Psoas muscle (tissue), 8 donors: ENCODE measurements around the gene COQ8A. TPM values are rescaled to one million over a fixed set of nuclear protein-coding genes. Genes with fewer than 3 reads are reported as not detected.

Source experiments
- ATAC-seq, 4 donors: fragments of 200-7000 bp; cut with Tn5 transposase; one replicate each; pipeline ENCODE4 v1.9.1; 2020; ENCODE audit warnings: moderate library complexity in 3 of 4, mild to moderate bottlenecking in 2 of 4
- DNase-seq, 2 donors: peaks; one replicate each; pipeline ENCODE4 v3.0.0-alpha.2; 2020
- H3K27ac ChIP-seq: fragments of 200-600 bp; one replicate; pipeline ENCODE4 v1.8.0; 2022
- H3K27me3 ChIP-seq, 3 donors: fragments of 200-600 bp in 1 of 3; one replicate each; pipeline versions ENCODE4 v1.6.1 to v1.8.0; 2013 to 2022; ENCODE audit warnings: low read length in 2 of 3, mild to moderate bottlenecking in 2 of 3, moderate library complexity in 1 of 3; ENCODE audit not compliant: insufficient read depth in 3 of 3
- H3K36me3 ChIP-seq, 2 donors: fragments of 200-600 bp in 1 of 2; one replicate each; pipeline versions ENCODE4 v1.6.1 to v1.8.0; 2013 to 2022; ENCODE audit warnings: low read depth in 1 of 2, mild to moderate bottlenecking in 1 of 2, moderate library complexity in 1 of 2; ENCODE audit not compliant: insufficient read depth in 1 of 2
- H3K4me1 ChIP-seq: fragments of 200-600 bp; one replicate; pipeline ENCODE4 v1.8.0; 2022
- H3K4me3 ChIP-seq: fragments of 200-600 bp; one replicate; pipeline ENCODE4 v1.8.0; 2022; ENCODE audit warnings: mild to moderate bottlenecking
- H3K9me3 ChIP-seq: fragments of 200-600 bp; one replicate; pipeline ENCODE4 v1.8.0; 2022
- WGBS, 3 donors: extraction: QIAGEN DNeasy Blood & Tissue Kit; methylation state at CpG; one replicate each; pipeline versions ENCODE4 v1.1.6 to v1.1.7; 2013; 5-methylcytosine and 5-hydroxymethylcytosine counted together
- intact Hi-C, 2 donors: fragments of 100-400 bp; cut with DNase I; formaldehyde crosslinking; loops; one replicate each; pipeline versions ENCODE4 v1.11.0 to v1.14.2; 2022
- polyA plus RNA-seq, 3 donors: library from polyadenylated mRNA; stranded (reverse); fragments of 200-250 nt; gene quantifications; one replicate each; pipeline ENCODE4 v1.2.3, GENCODE V29; 2013
- total RNA-seq, 4 donors: library from RNA; stranded (reverse); fragmentation: NEBNext Ultra II Directional in 2 of 4; extraction: Animal tissue kit (Norgen Biotek cat#: 25700) in 2 of 4; gene quantifications; one replicate each; pipeline versions ENCODE4 v1.2.1 to v1.2.4, GENCODE V29; 2021 to 2023
- TF ChIP-seq, protein P1 (sequence below): fragments of 200-600 bp; IDR thresholded peaks from one replicate; pipeline ENCODE4 v1.8.0; 2022; ENCODE audit warnings: antibody characterized with exemption
- donor health status: healthy with polysubstance abuse.
- donor health status: DM: no; HTN: no; CAD: no; lungs with moderate emphysema.
- donor health status: Bipolar disorder and iron deficiency.
- donor health status: healthy.
- donor health status: DM: yes; HTN: yes; CAD: no.
- donor health status: DM: no; HTN: no; CAD: no.
- donor health status: DM: no; HTN: no; CAD: no.
- donor health status: DM: yes; HTN: yes; CAD: no.

Gene COQ8A
- total and polyA plus RNA-seq, 7 donors: 134 to 1,432 (median 726) TPM

DNA sequence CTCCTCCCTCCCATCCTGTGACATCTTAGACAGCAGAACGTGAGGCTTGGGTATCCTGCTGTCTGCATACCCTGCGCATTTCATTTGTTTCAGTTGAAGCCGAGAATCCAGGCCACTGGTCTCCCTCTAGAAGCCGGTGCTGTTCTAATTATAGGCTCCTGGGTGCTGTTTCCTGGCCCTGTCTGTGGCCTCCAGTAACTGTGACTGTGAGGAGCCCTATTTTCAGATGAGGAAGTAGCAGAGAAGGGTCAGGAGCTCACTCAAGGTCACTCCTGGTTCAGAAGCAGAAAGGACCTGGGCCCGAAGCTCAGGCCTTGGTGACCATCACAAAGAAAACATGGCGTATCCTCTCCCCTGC is 24.0 kb downstream of the COQ8A start:
- Histone ChIP-seq H3K27me3 (no peaks in the 10 kb centered on the region), H3K36me3 (peaks cover 0 to 52% of the 10 kb centered on the region in 2 donors), H3K27ac (peak overlapping the region; percentile 95), H3K4me3 (peak overlapping the region; percentile 15), H3K4me1 (peaks cover 75% of the 10 kb centered on the region), H3K9me3 (no peaks in the 10 kb centered on the region)
- TF ChIP-seq, protein P1, sequence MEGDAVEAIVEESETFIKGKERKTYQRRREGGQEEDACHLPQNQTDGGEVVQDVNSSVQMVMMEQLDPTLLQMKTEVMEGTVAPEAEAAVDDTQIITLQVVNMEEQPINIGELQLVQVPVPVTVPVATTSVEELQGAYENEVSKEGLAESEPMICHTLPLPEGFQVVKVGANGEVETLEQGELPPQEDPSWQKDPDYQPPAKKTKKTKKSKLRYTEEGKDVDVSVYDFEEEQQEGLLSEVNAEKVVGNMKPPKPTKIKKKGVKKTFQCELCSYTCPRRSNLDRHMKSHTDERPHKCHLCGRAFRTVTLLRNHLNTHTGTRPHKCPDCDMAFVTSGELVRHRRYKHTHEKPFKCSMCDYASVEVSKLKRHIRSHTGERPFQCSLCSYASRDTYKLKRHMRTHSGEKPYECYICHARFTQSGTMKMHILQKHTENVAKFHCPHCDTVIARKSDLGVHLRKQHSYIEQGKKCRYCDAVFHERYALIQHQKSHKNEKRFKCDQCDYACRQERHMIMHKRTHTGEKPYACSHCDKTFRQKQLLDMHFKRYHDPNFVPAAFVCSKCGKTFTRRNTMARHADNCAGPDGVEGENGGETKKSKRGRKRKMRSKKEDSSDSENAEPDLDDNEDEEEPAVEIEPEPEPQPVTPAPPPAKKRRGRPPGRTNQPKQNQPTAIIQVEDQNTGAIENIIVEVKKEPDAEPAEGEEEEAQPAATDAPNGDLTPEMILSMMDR: no peak
- ATAC-seq (peak; percentile 38 to 69 (median 58)), DNase-seq (peak in 1 of 2 donors; percentile 50)
- 30 to 45% (median 37%) methylated on average over 6 of the region's 6 CpGs for WGBS, 3 donors
- intact Hi-C loops: no loop called here

- 83 to 87% (median 83%) methylated on average over 29 of the region's 29 CpGs for WGBS, 3 donors
- Histone ChIP-seq H3K27ac (peak overlapping the region; percentile 95), H3K4me1 (peaks cover 82% of the 10 kb centered on the region), H3K9me3 (no peaks in the 10 kb centered on the region), H3K36me3 (peaks cover 0 to 58% of the 10 kb centered on the region in 2 donors), H3K4me3 (peak overlapping the region; percentile 15), H3K27me3 (no peaks in the 10 kb centered on the region)
- peak in 1 of 2 donors; percentile 45 for DNase-seq
- TF ChIP-seq, protein P1: no peak
- intact Hi-C loops: no loop called here
- ATAC-seq: no peak
These were observed 24.8 kb downstream of the COQ8A start for GRCh38 chr1:226964611-226965486.

DNA sequence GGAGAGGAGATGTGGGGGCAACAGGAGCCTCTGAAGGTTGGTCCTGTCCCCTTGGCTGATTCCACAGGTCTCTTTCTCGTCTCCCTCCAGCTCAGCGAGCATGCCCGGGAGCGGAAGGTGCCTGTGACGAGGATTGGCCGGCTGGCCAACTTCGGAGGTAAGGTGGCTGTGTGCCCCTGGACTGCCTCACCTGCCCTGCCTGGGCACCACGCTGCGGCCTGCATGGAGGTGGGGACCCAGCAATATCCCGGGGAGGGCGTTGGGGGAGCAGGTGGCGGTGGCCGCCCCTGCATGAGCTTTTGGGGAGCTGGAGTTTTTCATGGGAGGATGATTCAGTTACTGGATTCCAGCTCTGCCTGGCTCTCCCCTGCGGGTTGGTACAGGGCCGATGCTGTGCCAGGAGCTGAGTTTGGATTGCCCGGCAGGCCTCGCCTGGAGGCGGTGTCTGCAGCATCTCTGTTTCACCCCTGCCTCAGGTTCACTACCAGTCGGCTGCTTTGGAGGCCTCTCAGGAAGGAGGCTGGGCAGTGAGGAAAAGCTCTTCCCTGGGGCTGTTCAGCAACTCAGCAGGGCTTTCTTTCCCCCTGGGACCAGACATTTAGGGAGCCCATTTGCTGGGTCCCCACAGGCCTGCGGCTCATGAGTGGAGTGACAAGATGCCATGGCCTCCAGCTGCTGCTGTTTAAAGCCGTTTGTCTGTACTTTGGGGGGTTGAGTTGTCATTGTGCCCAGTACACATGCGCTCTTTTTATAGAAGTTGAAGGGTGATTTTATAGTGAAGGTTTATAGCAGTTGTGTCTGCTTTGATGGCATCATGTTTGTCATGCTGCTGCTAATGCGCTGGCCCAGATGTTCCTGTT is 25.7 kb downstream of the COQ8A start:
- Histone ChIP-seq H3K27me3 (no peaks in the 10 kb centered on the region), H3K9me3 (no peaks in the 10 kb centered on the region), H3K4me3 (no peak overlapping the region), H3K4me1 (peaks cover 88% of the 10 kb centered on the region), H3K27ac (peak overlapping the region; percentile 95), H3K36me3 (peaks cover 0 to 67% of the 10 kb centered on the region in 2 donors)
- WGBS, 3 donors: 54 to 78% (median 57%) methylated on average over 23 of the region's 23 CpGs
- ATAC-seq (peak in 3 of 4 donors; percentile 25 to 45 (median 31)), DNase-seq (peak in 1 of 2 donors; percentile 76)
- intact Hi-C loops: loop anchor here in 1 of 2 donors (2.0 kb wide), 1 partner anchor 21 kb away; no protein-coding TSS in a partner anchor
- TF ChIP-seq, protein P1: no peak

GRCh38 chr1:226966683-226967082 is 26.6 kb downstream of the COQ8A start:
- H3K9me3 ChIP-seq: peaks cover 2% of the 10 kb centered on the region
- peaks cover 0 to 65% of the 10 kb centered on the region in 2 donors for H3K36me3 ChIP-seq
- DNase-seq: no peak
- TF ChIP-seq, protein P1: no peak
- peaks cover 84% of the 10 kb centered on the region for H3K4me1 ChIP-seq
- WGBS, 3 donors: 29 to 64% (median 41%) methylated on average over 4 of the region's 4 CpGs
- H3K4me3 ChIP-seq: no peak overlapping the region
- H3K27me3 ChIP-seq: no peaks in the 10 kb centered on the region
- peak in 2 of 4 donors; percentile 8 to 20 for ATAC-seq
- H3K27ac ChIP-seq: peak overlapping the region; percentile 95
- intact Hi-C loops: loop anchor here in 1 of 2 donors (2.0 kb wide), 1 partner anchor 22 kb away; no protein-coding TSS in a partner anchor
